GM23338 (cell line): ENCODE data around the gene ASIC3.

Experiments used
- POLR2AphosphoS5 ChIP-seq: IDR thresholded peaks from 2 replicates; pipeline ENCODE4 v1.6.1; 2016; ENCODE audit warnings: antibody characterized with exemption, low read depth
- TF ChIP-seq, protein P1 (sequence below): fragments of 250-450 bp; sonication (Bioruptor Pico); IDR thresholded peaks from 2 replicates; pipeline ENCODE4 v1.5.0; 2020; ENCODE audit warnings: mild to moderate bottlenecking, moderate library complexity
- TF ChIP-seq, protein P2 (sequence below), 2 experiments: fragments of 200-600 bp in 1 of 2; sonication (generic) in 1 of 2; conservative IDR thresholded peaks; 2 replicates each; pipeline versions ENCODE4 v1.5.1 to v1.6.1; 2016 to 2017; ENCODE audit warnings: antibody characterized with exemption in 2 of 2, low read depth in 2 of 2, mild to moderate bottlenecking in 2 of 2, moderate library complexity in 1 of 2

DNA sequence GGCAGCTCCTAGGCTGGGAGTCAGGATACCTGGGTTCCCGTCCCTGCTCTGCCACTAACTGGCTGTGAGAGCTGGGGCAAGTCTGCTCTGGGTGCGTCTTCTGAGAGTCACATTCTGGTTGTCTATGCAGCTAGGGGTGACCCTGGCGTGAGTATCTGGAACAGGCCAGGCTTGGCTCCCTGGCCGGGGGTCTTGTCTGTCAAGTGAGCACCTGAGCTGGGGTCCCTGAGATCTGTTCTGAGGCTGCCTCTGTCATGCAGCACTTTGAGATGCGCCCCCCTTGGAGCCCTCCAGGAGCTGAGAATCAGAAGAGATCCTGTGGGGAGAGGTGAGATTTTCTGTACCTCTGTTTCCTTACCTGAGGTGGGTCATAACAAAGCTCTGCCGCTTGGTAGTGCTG lies 45.4 kb downstream of the ASIC3 start:
- TF ChIP-seq, protein P1, sequence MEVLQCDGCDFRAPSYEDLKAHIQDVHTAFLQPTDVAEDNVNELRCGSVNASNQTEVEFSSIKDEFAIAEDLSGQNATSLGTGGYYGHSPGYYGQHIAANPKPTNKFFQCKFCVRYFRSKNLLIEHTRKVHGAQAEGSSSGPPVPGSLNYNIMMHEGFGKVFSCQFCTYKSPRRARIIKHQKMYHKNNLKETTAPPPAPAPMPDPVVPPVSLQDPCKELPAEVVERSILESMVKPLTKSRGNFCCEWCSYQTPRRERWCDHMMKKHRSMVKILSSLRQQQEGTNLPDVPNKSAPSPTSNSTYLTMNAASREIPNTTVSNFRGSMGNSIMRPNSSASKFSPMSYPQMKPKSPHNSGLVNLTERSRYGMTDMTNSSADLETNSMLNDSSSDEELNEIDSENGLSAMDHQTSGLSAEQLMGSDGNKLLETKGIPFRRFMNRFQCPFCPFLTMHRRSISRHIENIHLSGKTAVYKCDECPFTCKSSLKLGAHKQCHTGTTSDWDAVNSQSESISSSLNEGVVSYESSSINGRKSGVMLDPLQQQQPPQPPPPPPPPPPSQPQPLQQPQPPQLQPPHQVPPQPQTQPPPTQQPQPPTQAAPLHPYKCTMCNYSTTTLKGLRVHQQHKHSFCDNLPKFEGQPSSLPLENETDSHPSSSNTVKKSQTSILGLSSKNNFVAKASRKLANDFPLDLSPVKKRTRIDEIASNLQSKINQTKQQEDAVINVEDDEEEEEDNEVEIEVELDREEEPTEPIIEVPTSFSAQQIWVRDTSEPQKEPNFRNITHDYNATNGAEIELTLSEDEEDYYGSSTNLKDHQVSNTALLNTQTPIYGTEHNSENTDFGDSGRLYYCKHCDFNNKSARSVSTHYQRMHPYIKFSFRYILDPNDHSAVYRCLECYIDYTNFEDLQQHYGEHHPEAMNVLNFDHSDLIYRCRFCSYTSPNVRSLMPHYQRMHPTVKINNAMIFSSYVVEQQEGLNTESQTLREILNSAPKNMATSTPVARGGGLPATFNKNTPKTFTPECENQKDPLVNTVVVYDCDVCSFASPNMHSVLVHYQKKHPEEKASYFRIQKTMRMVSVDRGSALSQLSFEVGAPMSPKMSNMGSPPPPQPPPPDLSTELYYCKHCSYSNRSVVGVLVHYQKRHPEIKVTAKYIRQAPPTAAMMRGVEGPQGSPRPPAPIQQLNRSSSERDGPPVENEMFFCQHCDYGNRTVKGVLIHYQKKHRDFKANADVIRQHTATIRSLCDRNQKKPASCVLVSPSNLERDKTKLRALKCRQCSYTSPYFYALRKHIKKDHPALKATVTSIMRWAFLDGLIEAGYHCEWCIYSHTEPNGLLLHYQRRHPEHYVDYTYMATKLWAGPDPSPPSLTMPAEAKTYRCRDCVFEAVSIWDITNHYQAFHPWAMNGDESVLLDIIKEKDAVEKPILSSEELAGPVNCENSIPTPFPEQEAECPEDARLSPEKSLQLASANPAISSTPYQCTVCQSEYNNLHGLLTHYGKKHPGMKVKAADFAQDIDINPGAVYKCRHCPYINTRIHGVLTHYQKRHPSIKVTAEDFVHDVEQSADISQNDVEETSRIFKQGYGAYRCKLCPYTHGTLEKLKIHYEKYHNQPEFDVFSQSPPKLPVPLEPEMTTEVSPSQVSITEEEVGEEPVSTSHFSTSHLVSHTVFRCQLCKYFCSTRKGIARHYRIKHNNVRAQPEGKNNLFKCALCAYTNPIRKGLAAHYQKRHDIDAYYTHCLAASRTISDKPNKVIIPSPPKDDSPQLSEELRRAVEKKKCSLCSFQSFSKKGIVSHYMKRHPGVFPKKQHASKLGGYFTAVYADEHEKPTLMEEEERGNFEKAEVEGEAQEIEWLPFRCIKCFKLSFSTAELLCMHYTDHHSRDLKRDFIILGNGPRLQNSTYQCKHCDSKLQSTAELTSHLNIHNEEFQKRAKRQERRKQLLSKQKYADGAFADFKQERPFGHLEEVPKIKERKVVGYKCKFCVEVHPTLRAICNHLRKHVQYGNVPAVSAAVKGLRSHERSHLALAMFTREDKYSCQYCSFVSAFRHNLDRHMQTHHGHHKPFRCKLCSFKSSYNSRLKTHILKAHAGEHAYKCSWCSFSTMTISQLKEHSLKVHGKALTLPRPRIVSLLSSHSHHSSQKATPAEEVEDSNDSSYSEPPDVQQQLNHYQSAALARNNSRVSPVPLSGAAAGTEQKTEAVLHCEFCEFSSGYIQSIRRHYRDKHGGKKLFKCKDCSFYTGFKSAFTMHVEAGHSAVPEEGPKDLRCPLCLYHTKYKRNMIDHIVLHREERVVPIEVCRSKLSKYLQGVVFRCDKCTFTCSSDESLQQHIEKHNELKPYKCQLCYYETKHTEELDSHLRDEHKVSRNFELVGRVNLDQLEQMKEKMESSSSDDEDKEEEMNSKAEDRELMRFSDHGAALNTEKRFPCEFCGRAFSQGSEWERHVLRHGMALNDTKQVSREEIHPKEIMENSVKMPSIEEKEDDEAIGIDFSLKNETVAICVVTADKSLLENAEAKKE (CRISPR knock-in tag), result no peak
- TF ChIP-seq, protein P2, sequence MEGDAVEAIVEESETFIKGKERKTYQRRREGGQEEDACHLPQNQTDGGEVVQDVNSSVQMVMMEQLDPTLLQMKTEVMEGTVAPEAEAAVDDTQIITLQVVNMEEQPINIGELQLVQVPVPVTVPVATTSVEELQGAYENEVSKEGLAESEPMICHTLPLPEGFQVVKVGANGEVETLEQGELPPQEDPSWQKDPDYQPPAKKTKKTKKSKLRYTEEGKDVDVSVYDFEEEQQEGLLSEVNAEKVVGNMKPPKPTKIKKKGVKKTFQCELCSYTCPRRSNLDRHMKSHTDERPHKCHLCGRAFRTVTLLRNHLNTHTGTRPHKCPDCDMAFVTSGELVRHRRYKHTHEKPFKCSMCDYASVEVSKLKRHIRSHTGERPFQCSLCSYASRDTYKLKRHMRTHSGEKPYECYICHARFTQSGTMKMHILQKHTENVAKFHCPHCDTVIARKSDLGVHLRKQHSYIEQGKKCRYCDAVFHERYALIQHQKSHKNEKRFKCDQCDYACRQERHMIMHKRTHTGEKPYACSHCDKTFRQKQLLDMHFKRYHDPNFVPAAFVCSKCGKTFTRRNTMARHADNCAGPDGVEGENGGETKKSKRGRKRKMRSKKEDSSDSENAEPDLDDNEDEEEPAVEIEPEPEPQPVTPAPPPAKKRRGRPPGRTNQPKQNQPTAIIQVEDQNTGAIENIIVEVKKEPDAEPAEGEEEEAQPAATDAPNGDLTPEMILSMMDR (conservative IDR thresholded peaks at IDR 0.05; ENCODE audit: low read depth in 2 of 2), result no peak
- TF ChIP-seq POLR2AphosphoS5, result no peak
